HG02938 (cell line): ENCODE results near the gene ZNF490.
A peak's percentile ranks its signal among the peaks of the same experiment; 100 is the strongest.
"Not testable (repeated sequence)": the region's sequence is repeated elsewhere in the genome, so short reads cannot be mapped to it uniquely, and the experiment has no call there.

Source experiments
- ATAC-seq: cut with Tn5 transposase; IDR thresholded peaks from one replicate; pipeline ENCODE4 v1.9.1; 2021; ENCODE audit warnings: mild to moderate bottlenecking, moderate library complexity; ENCODE audit not compliant: unreplicated experiment

The ZNF490 gene

GRCh38 chr19:12623361-12624031 is 12.9 kb upstream of the ZNF490 start:
- no peak for ATAC-seq

GRCh38 chr19:12621253-12622024 is 10.8 kb upstream of the ZNF490 start:
- ATAC-seq, result not testable (repeated sequence)

GRCh38 chr19:12617646-12618045 is 7.0 kb upstream of the ZNF490 start:
- no peak for ATAC-seq

- ATAC-seq, result no peak
Measured at GRCh38 chr19:12611361-12611699, 717 bp upstream of the ZNF490 start.

GRCh38 chr19:12607631-12608030 is 3.0 kb downstream of the ZNF490 start:
- ATAC-seq, result no peak

GRCh38 chr19:12606796-12607195 is 3.8 kb downstream of the ZNF490 start:
- ATAC-seq, result no peak

- ATAC-seq, result no peak
Measured at GRCh38 chr19:12603714-12604113, 6.9 kb downstream of the ZNF490 start.

GRCh38 chr19:12597594-12597993 is 13.0 kb downstream of the ZNF490 start:
- no peak for ATAC-seq

- ATAC-seq, result no peak
Measured at GRCh38 chr19:12596927-12597548, 13.6 kb downstream of the ZNF490 start.

- no peak for ATAC-seq
Measured at GRCh38 chr19:12596485-12596884, 14.1 kb downstream of the ZNF490 start.

GRCh38 chr19:12581100-12581499 is 29.5 kb downstream of the ZNF490 start:
- ATAC-seq, result no peak

- no peak for ATAC-seq
Measured at GRCh38 chr19:12580180-12580694, 30.4 kb downstream of the ZNF490 start.

- no peak for ATAC-seq
Measured at GRCh38 chr19:12578641-12579040, 32.0 kb downstream of the ZNF490 start.

- ATAC-seq, result no peak
Measured at GRCh38 chr19:12574036-12574435, 36.6 kb downstream of the ZNF490 start.

- ATAC-seq, result no peak
Measured at GRCh38 chr19:12567951-12568350, 42.7 kb downstream of the ZNF490 start.

GRCh38 chr19:12566380-12566779 is 44.2 kb downstream of the ZNF490 start:
- not testable (repeated sequence) for ATAC-seq

GRCh38 chr19:12564016-12564664 is 46.5 kb downstream of the ZNF490 start:
- no peak for ATAC-seq

- ATAC-seq, result no peak
Measured at GRCh38 chr19:12555456-12555930, 55.1 kb downstream of the ZNF490 start.

- ATAC-seq, result peak; percentile 98
Measured at GRCh38 chr19:12551060-12551832, 59.4 kb downstream of the ZNF490 start, which contains the start of gene ZNF564. Gene ZNF564, minus strand, starts transcription at chr19:12551482. Its CDS starts 150 bp downstream, at chr19:12551332.

- no peak for ATAC-seq
Measured at GRCh38 chr19:12546903-12547302, 63.7 kb downstream of the ZNF490 start.
